Skeletal muscle satellite cell (primary cell): ENCODE measurements around the gene ATF7.
A peak's percentile ranks its signal among the peaks of the same experiment; 100 is the strongest.

ENCODE experiments used
- H3K27me3 ChIP-seq: 2 replicates; pipeline ENCODE4 v1.7.0; 2013; ENCODE audit warnings: low read length; ENCODE audit not compliant: control insufficient read depth, insufficient read depth
- H3K36me3 ChIP-seq: 2 replicates; pipeline ENCODE4 v1.7.0; 2013; ENCODE audit warnings: mild to moderate bottlenecking, control low read depth, low read length; ENCODE audit not compliant: insufficient read depth
- H3K4me1 ChIP-seq: 2 replicates; pipeline ENCODE4 v1.7.0; 2013; ENCODE audit warnings: low read length; ENCODE audit not compliant: control insufficient read depth, insufficient read depth
- H3K4me2 ChIP-seq: 2 replicates; pipeline ENCODE4 v1.7.0; 2013; ENCODE audit warnings: mild to moderate bottlenecking, low read length
- H3K4me3 ChIP-seq: 2 replicates; pipeline ENCODE4 v1.7.0; 2013; ENCODE audit warnings: low read length
- H3K9ac ChIP-seq: 2 replicates; pipeline ENCODE4 v1.7.0; 2013; ENCODE audit warnings: mild to moderate bottlenecking, low read depth, low read length, moderate library complexity
- H3K9me3 ChIP-seq: replicated peaks from 2 replicates; pipeline ENCODE4 v1.7.0; 2013; ENCODE audit warnings: mild to moderate bottlenecking, control low read depth, low read length

ATF7 gene

GRCh38 chr12:53626702-53627169 is 554 bp upstream of the ATF7 start:
- H3K9me3 ChIP-seq = no peaks in the 10 kb centered on the region
- H3K36me3 ChIP-seq = no peaks in the 10 kb centered on the region
- H3K4me2 ChIP-seq = peak overlapping the region; percentile 90
- peaks cover 7% of the 10 kb centered on the region for H3K4me1 ChIP-seq
- H3K9ac ChIP-seq = peak overlapping the region; percentile 91
- peak overlapping the region; percentile 83 for H3K4me3 ChIP-seq
- no peaks in the 10 kb centered on the region for H3K27me3 ChIP-seq

- peak overlapping the region; percentile 91 for H3K9ac ChIP-seq
- H3K4me1 ChIP-seq = peaks cover 7% of the 10 kb centered on the region
- H3K4me3 ChIP-seq = peak overlapping the region; percentile 83
- no peaks in the 10 kb centered on the region for H3K9me3 ChIP-seq
- no peaks in the 10 kb centered on the region for H3K36me3 ChIP-seq
- H3K4me2 ChIP-seq = peak overlapping the region; percentile 92
- H3K27me3 ChIP-seq = no peaks in the 10 kb centered on the region
These were observed 723 bp downstream of the ATF7 start for GRCh38 chr12:53625373-53625945.

- H3K9me3 ChIP-seq = no peaks in the 10 kb centered on the region
- peak overlapping the region; percentile 92 for H3K4me2 ChIP-seq
- peak overlapping the region; percentile 91 for H3K9ac ChIP-seq
- no peaks in the 10 kb centered on the region for H3K36me3 ChIP-seq
- peak overlapping the region; percentile 83 for H3K4me3 ChIP-seq
- H3K4me1 ChIP-seq = peaks cover 7% of the 10 kb centered on the region
- no peaks in the 10 kb centered on the region for H3K27me3 ChIP-seq
These were observed 1.2 kb downstream of the ATF7 start for GRCh38 chr12:53624956-53625355.

DNA sequence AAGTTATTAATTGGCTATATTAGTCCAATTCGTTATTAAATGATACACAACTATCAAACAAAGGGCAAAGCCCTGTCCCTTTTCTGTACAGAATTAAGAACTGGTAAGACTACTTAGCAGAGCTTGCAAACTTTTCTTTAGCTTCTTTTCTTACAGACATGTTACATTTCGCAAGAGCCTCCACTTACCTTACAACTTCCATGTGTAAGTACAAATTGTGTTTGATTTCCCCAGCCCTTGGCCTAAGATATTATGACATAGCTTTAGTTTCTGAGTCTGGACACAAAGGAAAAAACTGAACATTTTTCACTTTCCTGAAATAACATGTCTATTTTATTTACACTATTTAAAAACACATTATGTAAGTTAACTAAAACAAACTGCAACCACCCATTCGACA is 1.7 kb downstream of the ATF7 start:
- peak overlapping the region; percentile 92 for H3K4me2 ChIP-seq
- H3K4me1 ChIP-seq = peaks cover 7% of the 10 kb centered on the region
- H3K9ac ChIP-seq = peak overlapping the region; percentile 91
- no peaks in the 10 kb centered on the region for H3K9me3 ChIP-seq
- no peaks in the 10 kb centered on the region for H3K27me3 ChIP-seq
- H3K36me3 ChIP-seq = no peaks in the 10 kb centered on the region
- peak overlapping the region; percentile 83 for H3K4me3 ChIP-seq

DNA sequence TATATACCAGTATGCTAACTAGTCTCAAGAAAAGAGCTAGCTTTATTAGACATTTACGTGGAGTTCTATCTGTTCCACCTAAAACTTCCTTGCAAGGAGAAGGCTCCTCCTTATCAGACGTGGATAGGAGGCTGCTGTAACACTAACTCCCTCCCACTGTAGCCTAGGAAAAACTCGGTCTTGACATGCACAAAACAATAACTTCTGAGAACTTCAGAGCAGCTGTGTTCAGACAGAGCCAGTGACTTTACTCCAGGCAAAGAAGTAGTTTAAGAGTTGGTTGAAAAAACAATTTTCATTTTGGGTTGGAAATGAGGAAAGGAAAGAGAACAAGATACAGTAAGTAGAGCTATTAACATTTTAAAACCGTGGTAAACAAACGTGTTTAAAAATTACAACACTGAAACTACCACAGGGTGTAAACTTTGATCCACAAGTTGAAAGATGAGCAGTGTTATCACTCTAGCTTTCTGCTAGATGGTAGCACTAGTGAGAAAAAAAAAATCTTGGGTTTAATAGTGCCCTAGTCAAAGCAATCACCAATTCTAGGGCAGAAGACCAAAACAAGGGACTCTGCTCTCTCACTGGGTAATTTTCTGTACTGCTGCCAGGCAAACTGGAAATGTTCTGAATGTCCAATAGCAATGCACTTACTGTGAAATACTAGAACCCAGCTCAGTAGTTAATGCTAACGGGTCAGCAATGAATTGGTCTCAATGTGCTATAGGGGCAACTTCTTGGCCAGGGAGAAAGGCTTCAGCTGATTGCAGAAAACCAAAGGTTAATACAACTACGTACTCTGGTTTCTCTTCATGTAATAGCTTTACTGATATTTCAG is 2.4 kb downstream of the ATF7 start:
- H3K4me1 ChIP-seq = peaks cover 8% of the 10 kb centered on the region
- no peaks in the 10 kb centered on the region for H3K27me3 ChIP-seq
- peak overlapping the region; percentile 83 for H3K4me3 ChIP-seq
- peak overlapping the region; percentile 91 for H3K9ac ChIP-seq
- no peaks in the 10 kb centered on the region for H3K36me3 ChIP-seq
- H3K4me2 ChIP-seq = peak overlapping the region; percentile 92
- no peaks in the 10 kb centered on the region for H3K9me3 ChIP-seq

DNA sequence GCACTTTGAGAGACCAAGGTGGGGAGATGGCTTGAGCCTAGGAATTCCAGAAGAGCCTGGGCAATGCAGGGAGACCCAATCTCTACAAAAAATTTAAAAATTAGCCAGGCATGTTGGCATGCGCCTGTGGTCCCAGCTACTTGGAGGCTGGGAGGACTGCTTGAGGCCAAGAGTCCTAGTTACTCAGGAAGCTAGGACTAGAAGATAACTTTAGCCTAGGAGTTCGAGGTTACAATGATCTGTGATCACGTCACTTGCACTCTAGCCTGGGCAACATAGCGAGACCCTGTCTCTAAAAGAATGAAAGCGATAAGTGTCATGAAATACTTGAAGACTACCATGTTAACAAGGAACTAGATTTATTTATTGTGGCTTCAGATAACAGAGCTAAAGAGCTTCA is 3.5 kb downstream of the ATF7 start:
- H3K9ac ChIP-seq = peak overlapping the region; percentile 91
- peak overlapping the region; percentile 92 for H3K4me2 ChIP-seq
- H3K9me3 ChIP-seq = no peaks in the 10 kb centered on the region
- H3K27me3 ChIP-seq = no peaks in the 10 kb centered on the region
- H3K36me3 ChIP-seq = no peaks in the 10 kb centered on the region
- H3K4me3 ChIP-seq = no peak overlapping the region
- peaks cover 18% of the 10 kb centered on the region for H3K4me1 ChIP-seq

DNA sequence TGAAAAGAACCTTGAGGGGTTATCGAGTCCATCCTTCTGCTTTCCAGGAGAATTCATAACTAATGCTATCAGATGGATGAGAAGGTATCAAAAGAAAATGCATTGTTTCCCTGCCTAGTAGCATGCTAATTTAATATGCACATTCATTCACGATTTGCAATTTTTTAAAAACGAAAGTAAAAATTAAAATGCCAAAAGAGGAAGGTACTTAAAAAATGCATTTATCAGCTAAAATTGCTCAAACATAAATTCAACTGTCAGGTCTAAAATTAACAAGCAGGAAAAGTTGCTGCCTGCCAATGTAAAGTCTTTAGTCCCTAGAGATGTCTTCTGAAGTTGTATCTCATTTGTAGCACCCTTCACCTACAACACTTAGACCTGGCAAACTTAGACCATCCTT is 7.9 kb downstream of the ATF7 start:
- Histone ChIP-seq H3K4me3 (peak overlapping the region; percentile 31), H3K36me3 (peaks cover 7% of the 10 kb centered on the region), H3K4me2 (peak overlapping the region; percentile 65), H3K9ac (peak overlapping the region; percentile 53), H3K27me3 (no peaks in the 10 kb centered on the region), H3K9me3 (no peaks in the 10 kb centered on the region), H3K4me1 (peaks cover 22% of the 10 kb centered on the region)

DNA sequence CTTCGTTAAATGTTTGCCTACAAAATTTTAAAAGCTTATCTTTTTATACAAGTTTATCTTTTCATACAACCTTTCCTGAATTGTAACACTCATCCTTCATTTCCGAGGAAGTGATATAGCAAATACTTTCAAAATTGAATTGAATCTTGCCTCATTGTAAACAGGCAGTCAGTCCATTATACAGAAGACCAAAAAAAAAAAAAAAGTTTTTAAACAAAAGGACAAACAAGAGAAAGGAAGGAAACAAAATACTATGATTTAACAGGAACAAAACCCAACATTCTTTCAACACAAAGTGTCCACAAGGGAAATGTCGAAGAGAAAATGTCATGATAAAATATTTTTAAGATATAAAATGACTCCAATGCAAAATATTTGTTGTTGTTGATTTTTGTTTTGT is 8.5 kb downstream of the ATF7 start:
- Histone ChIP-seq H3K9me3 (no peaks in the 10 kb centered on the region), H3K4me1 (peaks cover 17% of the 10 kb centered on the region), H3K36me3 (peaks cover 7% of the 10 kb centered on the region), H3K4me3 (peak overlapping the region; percentile 31), H3K4me2 (peak overlapping the region; percentile 65), H3K9ac (peak overlapping the region; percentile 53), H3K27me3 (no peaks in the 10 kb centered on the region)

- H3K9me3 ChIP-seq = no peaks in the 10 kb centered on the region
- H3K4me1 ChIP-seq = peaks cover 17% of the 10 kb centered on the region
- peaks cover 7% of the 10 kb centered on the region for H3K36me3 ChIP-seq
- H3K9ac ChIP-seq = no peak overlapping the region
- no peak overlapping the region for H3K4me3 ChIP-seq
- H3K27me3 ChIP-seq = no peaks in the 10 kb centered on the region
- no peak overlapping the region for H3K4me2 ChIP-seq
These were observed 9.2 kb downstream of the ATF7 start for GRCh38 chr12:53616950-53617349.

DNA sequence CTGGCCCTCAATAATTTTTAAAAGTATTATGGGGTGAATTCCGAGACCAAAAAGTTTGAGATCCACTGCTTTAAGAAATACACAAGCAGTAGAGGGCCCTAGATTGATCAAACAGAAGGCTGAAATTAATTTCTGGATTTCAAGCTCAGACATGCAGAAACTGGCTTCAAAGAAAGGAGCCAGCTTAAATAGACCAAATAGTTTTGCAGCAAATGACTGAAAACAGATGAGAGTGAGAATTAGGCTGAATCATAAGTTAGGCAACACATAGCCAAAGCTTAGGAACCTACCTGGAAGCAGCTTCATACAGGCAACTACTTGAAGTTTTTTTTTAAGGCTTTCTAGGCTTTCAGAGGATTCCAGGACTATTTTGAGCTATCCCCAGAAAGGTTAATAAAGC is 12.4 kb downstream of the ATF7 start:
- H3K4me1 ChIP-seq = peaks cover 17% of the 10 kb centered on the region
- H3K9ac ChIP-seq = no peak overlapping the region
- H3K27me3 ChIP-seq = no peaks in the 10 kb centered on the region
- no peak overlapping the region for H3K4me2 ChIP-seq
- no peak overlapping the region for H3K4me3 ChIP-seq
- no peaks in the 10 kb centered on the region for H3K9me3 ChIP-seq
- peaks cover 9% of the 10 kb centered on the region for H3K36me3 ChIP-seq

DNA sequence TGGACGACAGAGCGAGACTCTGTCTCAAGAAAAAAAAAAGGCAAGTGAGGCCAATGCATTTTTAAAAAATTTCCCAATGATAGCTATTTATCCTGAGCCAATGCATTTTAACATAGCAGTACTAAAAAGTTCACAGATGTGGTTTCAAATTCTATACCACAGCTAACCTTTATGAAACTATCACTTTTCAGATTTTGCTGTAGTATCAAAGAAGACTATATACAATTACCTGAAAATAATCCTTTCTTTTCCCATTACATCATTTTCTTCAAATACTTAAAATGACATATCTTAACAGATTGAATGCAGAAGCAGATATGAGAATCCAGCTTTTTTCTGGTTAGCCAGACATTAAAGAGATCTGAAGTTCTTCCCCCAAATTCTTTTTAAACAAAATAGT is 13.2 kb downstream of the ATF7 start:
- no peaks in the 10 kb centered on the region for H3K9me3 ChIP-seq
- H3K27me3 ChIP-seq = no peaks in the 10 kb centered on the region
- H3K36me3 ChIP-seq = peaks cover 12% of the 10 kb centered on the region
- no peak overlapping the region for H3K9ac ChIP-seq
- no peak overlapping the region for H3K4me2 ChIP-seq
- peaks cover 9% of the 10 kb centered on the region for H3K4me1 ChIP-seq
- no peak overlapping the region for H3K4me3 ChIP-seq
